GM23338 (cell line): ENCODE measurements around the gene GRM4. TPM values are rescaled to one million over a fixed set of nuclear protein-coding genes. Genes with fewer than 3 reads are reported as not detected.

Experiments used
- ATAC-seq: fragments of 200-7000 bp; cut with Tn5 transposase; 3 replicates; pipeline ENCODE4 v1.9.1; 2020
- DNase-seq: peaks from one replicate; pipeline ENCODE4 v3.0.0-alpha.2; 2015; ENCODE audit warnings: low spot score
- H2AFZ ChIP-seq: fragments of 200-600 bp; sonication (generic); 2 replicates; pipeline ENCODE4 v1.8.0; 2016; ENCODE audit warnings: antibody characterized with exemption, mild to moderate bottlenecking, moderate library complexity
- H3F3A ChIP-seq: fragments of 200-600 bp; sonication (generic); replicated peaks from 2 replicates; pipeline ENCODE4 v1.8.0; 2017; ENCODE audit warnings: antibody characterized with exemption, mixed run types, low read depth
- H3K27ac ChIP-seq: fragments of 200-600 bp; sonication (generic); 2 replicates; pipeline ENCODE4 v1.6.1; 2016; ENCODE audit warnings: low read depth
- H3K27me3 ChIP-seq: fragments of 200-600 bp; sonication (generic); 2 replicates; pipeline ENCODE4 v1.8.0; 2016; ENCODE audit warnings: mild to moderate bottlenecking, mixed run types, moderate library complexity; ENCODE audit not compliant: insufficient read depth
- H3K36me3 ChIP-seq: fragments of 200-600 bp; sonication (generic); 2 replicates; pipeline ENCODE4 v1.8.0; 2016; ENCODE audit warnings: mild to moderate bottlenecking; ENCODE audit not compliant: insufficient read depth
- H3K4me1 ChIP-seq: fragments of 200-600 bp; sonication (generic); 2 replicates; pipeline ENCODE4 v1.8.0; 2016; ENCODE audit warnings: mild to moderate bottlenecking, moderate library complexity; ENCODE audit not compliant: insufficient read depth
- H3K4me2 ChIP-seq: fragments of 200-600 bp; sonication (generic); 2 replicates; pipeline ENCODE4 v1.7.1; 2017; ENCODE audit warnings: mixed run types
- H3K4me3 ChIP-seq: fragments of 200-600 bp; sonication (generic); 2 replicates; pipeline ENCODE4 v1.6.1; 2016; ENCODE audit warnings: mixed run types
- H3K79me2 ChIP-seq: fragments of 200-600 bp; sonication (generic); replicated peaks from 2 replicates; pipeline ENCODE4 v1.8.0; 2017; ENCODE audit warnings: mild to moderate bottlenecking; ENCODE audit not compliant: insufficient read depth
- H3K9me2 ChIP-seq: fragments of 200-600 bp; sonication (generic); 2 replicates; pipeline ENCODE4 v1.8.0; 2017; ENCODE audit not compliant: insufficient read depth
- H4K20me1 ChIP-seq: fragments of 200-600 bp; sonication (generic); replicated peaks from 2 replicates; pipeline ENCODE4 v1.8.0; 2017; ENCODE audit warnings: mild to moderate bottlenecking; ENCODE audit not compliant: insufficient read depth
- H3K27ac Mint-ChIP-seq: 2 replicates; pipeline ENCODE4 v1.8.0; 2020; ENCODE audit warnings: inconsistent platforms, mild to moderate bottlenecking, moderate library complexity, mixed read lengths
- H3K27me3 Mint-ChIP-seq: 3 replicates; pipeline ENCODE4 v1.8.0; 2022; ENCODE audit warnings: low read depth, mild to moderate bottlenecking, moderate library complexity, mixed read lengths, inconsistent platforms; ENCODE audit not compliant: insufficient read depth, poor library complexity
- H3K36me3 Mint-ChIP-seq: 3 replicates; pipeline ENCODE4 v1.8.0; 2021; ENCODE audit warnings: low read depth, mild to moderate bottlenecking, inconsistent platforms, moderate library complexity, mixed read lengths
- H3K4me1 Mint-ChIP-seq: 3 replicates; pipeline ENCODE4 v1.8.0; 2020; ENCODE audit warnings: mild to moderate bottlenecking, inconsistent platforms, mixed read lengths
- H3K4me3 Mint-ChIP-seq: 3 replicates; pipeline ENCODE4 v1.8.0; 2021; ENCODE audit warnings: moderate library complexity, mild to moderate bottlenecking, inconsistent platforms, mixed read lengths
- H3K9me3 Mint-ChIP-seq: 3 replicates; pipeline ENCODE4 v1.8.0; 2020; ENCODE audit warnings: moderate library complexity, mild to moderate bottlenecking, inconsistent platforms, mixed read lengths
- CREB1 ChIP-seq: fragments of 250-450 bp; sonication (Bioruptor Pico); IDR thresholded peaks from 2 replicates; pipeline ENCODE4 v1.5.0; 2020; ENCODE audit warnings: low read depth, mild to moderate bottlenecking, moderate library complexity
- EZH2 ChIP-seq: fragments of 200-600 bp; sonication (generic); IDR thresholded peaks from one replicate; pipeline ENCODE4 v1.8.0; 2017; ENCODE audit warnings: antibody characterized with exemption, mild to moderate bottlenecking, low read depth; ENCODE audit not compliant: unreplicated experiment
- JUNB ChIP-seq: IDR thresholded peaks from one replicate; pipeline ENCODE4 v1.6.1; 2016; ENCODE audit warnings: antibody characterized with exemption; ENCODE audit not compliant: unreplicated experiment
- NANOG ChIP-seq: IDR thresholded peaks from 2 replicates; pipeline ENCODE4 v1.6.1; 2016; ENCODE audit warnings: antibody characterized with exemption, borderline replicate concordance
- POLR2AphosphoS5 ChIP-seq: IDR thresholded peaks from 2 replicates; pipeline ENCODE4 v1.6.1; 2016; ENCODE audit warnings: antibody characterized with exemption, low read depth
- polyA plus RNA-seq: library from polyadenylated mRNA; unstranded; fragments of >200 nt; fragmentation: Nextera tagmentation; extraction: Ambion mirVana; gene quantifications from 2 replicates; pipeline ENCODE4 v1.2.1, GENCODE V29; 2016
- total RNA-seq: library from RNA; depleted of rRNA; stranded (reverse); fragments of >200 nt; shearing (Covaris generic); gene quantifications from 2 replicates; pipeline ENCODE4 v1.2.3, GENCODE V29; 2014
- TF ChIP-seq, protein P1 (sequence below): IDR thresholded peaks from 2 replicates; pipeline ENCODE4 v1.6.1; 2016; ENCODE audit warnings: antibody characterized with exemption
- TF ChIP-seq, protein P2 (sequence below): IDR thresholded peaks from one replicate; pipeline ENCODE4 v1.6.1; 2018; ENCODE audit warnings: antibody characterized with exemption; ENCODE audit not compliant: unreplicated experiment

GRM4 gene
- total and polyA plus RNA-seq, 2 experiments from 2014 or later = 7.0 to 30.6 TPM

DNA sequence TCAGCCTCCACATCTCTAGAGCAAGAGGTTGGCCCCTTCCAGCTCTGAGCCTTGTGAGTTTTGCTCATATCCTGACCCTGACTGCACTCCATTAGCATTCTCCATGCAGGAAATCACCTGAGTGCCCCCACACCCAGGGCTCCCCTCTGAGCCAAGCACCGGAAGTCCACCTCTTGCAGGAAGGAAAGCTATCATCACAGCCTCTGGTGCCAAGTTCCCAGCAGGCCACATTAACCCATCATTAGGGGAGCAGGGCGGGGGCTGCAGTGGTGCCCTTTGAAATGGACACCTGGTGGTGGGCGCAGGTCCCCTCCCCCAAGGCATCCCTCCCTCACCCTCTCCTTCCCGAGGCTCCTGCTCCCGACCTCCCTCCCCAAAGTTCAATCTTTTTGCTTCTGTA, 16.1 kb downstream of the GRM4 start:
- peaks cover 31% of the 10 kb centered on the region for H3F3A ChIP-seq
- Mint-ChIP-seq H3K27ac (peak overlapping the region; percentile 85), H3K27me3 (peaks cover 23% of the 10 kb centered on the region), H3K4me1 (peaks cover 69% of the 10 kb centered on the region), H3K4me3 (peak overlapping the region; percentile 36; the same call in 2 of the 3 replicates), H3K9me3 (no peaks in the 10 kb centered on the region), H3K36me3 (peaks cover 17% of the 10 kb centered on the region)
- no peak overlapping the region for H2AFZ ChIP-seq
- H3K79me2 ChIP-seq = 0 out of 2 replicates have a peak, but pooled peaks cover 12% of the 10 kb centered on the region
- H3K27ac ChIP-seq = peak overlapping the region; percentile 83
- H4K20me1 ChIP-seq = no peaks in the 10 kb centered on the region
- TF ChIP-seq, protein P1, sequence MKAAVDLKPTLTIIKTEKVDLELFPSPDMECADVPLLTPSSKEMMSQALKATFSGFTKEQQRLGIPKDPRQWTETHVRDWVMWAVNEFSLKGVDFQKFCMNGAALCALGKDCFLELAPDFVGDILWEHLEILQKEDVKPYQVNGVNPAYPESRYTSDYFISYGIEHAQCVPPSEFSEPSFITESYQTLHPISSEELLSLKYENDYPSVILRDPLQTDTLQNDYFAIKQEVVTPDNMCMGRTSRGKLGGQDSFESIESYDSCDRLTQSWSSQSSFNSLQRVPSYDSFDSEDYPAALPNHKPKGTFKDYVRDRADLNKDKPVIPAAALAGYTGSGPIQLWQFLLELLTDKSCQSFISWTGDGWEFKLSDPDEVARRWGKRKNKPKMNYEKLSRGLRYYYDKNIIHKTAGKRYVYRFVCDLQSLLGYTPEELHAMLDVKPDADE = peak; percentile 53; the same call in 1 of the 2 replicates
- TF ChIP-seq CREB1 (CRISPR knock-in tag) (no peak), NANOG (peak; percentile 50; the same call in 1 of the 2 replicates), EZH2 (no peak)
- ATAC-seq (no peak), DNase-seq (peak; percentile 63)
- H3K36me3 ChIP-seq = no peaks in the 10 kb centered on the region
- peak overlapping the region; percentile 76 for H3K4me2 ChIP-seq
- no peaks in the 10 kb centered on the region for H3K27me3 ChIP-seq
- H3K4me3 ChIP-seq = peak overlapping the region; percentile 39; the same call in 1 of the 2 replicates
- H3K4me1 ChIP-seq = peaks cover 56% of the 10 kb centered on the region
- no peaks in the 10 kb centered on the region for H3K9me2 ChIP-seq

DNA sequence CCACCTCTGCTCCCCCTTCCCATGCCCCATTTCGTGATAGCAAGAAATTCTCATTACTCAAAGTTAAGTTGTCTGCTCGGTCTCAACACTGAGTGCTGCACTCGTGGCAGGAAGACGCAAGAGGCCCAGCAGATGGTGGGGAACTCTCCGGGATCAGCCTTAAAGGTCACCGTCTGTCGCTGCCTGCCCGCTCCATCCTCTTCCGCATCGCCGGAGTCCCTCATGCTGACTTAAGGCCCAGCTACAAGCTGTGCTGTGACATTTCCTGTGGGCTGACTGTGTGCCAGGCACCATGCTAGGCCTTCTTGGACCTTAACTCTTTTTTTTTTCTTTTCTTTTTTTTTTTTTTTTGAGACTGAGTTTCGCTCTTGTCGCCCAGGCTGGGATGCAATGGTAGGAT, 17.8 kb downstream of the GRM4 start:
- TF ChIP-seq, protein P2, sequence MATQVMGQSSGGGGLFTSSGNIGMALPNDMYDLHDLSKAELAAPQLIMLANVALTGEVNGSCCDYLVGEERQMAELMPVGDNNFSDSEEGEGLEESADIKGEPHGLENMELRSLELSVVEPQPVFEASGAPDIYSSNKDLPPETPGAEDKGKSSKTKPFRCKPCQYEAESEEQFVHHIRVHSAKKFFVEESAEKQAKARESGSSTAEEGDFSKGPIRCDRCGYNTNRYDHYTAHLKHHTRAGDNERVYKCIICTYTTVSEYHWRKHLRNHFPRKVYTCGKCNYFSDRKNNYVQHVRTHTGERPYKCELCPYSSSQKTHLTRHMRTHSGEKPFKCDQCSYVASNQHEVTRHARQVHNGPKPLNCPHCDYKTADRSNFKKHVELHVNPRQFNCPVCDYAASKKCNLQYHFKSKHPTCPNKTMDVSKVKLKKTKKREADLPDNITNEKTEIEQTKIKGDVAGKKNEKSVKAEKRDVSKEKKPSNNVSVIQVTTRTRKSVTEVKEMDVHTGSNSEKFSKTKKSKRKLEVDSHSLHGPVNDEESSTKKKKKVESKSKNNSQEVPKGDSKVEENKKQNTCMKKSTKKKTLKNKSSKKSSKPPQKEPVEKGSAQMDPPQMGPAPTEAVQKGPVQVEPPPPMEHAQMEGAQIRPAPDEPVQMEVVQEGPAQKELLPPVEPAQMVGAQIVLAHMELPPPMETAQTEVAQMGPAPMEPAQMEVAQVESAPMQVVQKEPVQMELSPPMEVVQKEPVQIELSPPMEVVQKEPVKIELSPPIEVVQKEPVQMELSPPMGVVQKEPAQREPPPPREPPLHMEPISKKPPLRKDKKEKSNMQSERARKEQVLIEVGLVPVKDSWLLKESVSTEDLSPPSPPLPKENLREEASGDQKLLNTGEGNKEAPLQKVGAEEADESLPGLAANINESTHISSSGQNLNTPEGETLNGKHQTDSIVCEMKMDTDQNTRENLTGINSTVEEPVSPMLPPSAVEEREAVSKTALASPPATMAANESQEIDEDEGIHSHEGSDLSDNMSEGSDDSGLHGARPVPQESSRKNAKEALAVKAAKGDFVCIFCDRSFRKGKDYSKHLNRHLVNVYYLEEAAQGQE = no peak
- TF ChIP-seq EZH2 (no peak), JUNB (no peak), CREB1 (CRISPR knock-in tag) (no peak), POLR2AphosphoS5 (no peak), NANOG (no peak)
- Histone ChIP-seq H3K27me3 (no peaks in the 10 kb centered on the region), H3F3A (peaks cover 31% of the 10 kb centered on the region), H2AFZ (no peak overlapping the region), H3K4me1 (peaks cover 46% of the 10 kb centered on the region), H3K27ac (no peak overlapping the region), H3K4me3 (no peak overlapping the region), H3K4me2 (no peak overlapping the region), H4K20me1 (no peaks in the 10 kb centered on the region), H3K79me2 (0 out of 2 replicates have a peak, but pooled peaks cover 10% of the 10 kb centered on the region), H3K9me2 (no peaks in the 10 kb centered on the region), H3K36me3 (no peaks in the 10 kb centered on the region)
- Mint-ChIP-seq H3K4me3 (no peak overlapping the region), H3K27me3 (peaks cover 25% of the 10 kb centered on the region), H3K4me1 (peaks cover 62% of the 10 kb centered on the region), H3K36me3 (peaks cover 17% of the 10 kb centered on the region), H3K27ac (peak overlapping the region; percentile 50; the same call in 1 of the 2 replicates), H3K9me3 (no peaks in the 10 kb centered on the region)
- DNase-seq (no peak), ATAC-seq (no peak)
